HG02571 (cell line): ENCODE results near the gene FBXW7.

ENCODE experiments used
- ATAC-seq: cut with Tn5 transposase; IDR thresholded peaks from one replicate; pipeline ENCODE4 v1.9.1; 2021; ENCODE audit warnings: mild to moderate bottlenecking, moderate library complexity; ENCODE audit not compliant: unreplicated experiment

The FBXW7 gene

DNA sequence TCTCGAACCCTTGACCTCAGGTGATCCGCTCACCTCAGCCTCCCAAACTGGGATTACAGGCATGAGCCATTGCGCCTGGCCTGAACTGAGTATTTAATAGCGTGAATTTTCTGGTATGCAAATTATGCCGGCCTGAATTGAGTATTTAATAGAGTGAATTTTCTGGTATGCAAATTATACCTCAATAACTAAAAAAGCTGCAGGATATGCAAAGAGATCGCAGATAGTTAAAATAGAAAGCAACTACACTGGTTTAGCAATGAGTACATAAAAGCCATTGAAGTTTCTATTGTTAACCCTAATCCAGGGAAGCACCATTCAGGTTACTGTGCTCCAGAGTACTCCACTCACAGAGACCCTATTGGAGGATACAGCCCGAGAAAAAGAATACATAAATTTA lies 22.8 kb downstream of the FBXW7 start:
- no peak for ATAC-seq

- no peak for ATAC-seq
These were observed 23.4 kb downstream of the FBXW7 start for GRCh38 chr4:152512483-152512882.

- ATAC-seq: peak; percentile 51
These were observed 25.3 kb downstream of the FBXW7 start for GRCh38 chr4:152510349-152511147.

DNA sequence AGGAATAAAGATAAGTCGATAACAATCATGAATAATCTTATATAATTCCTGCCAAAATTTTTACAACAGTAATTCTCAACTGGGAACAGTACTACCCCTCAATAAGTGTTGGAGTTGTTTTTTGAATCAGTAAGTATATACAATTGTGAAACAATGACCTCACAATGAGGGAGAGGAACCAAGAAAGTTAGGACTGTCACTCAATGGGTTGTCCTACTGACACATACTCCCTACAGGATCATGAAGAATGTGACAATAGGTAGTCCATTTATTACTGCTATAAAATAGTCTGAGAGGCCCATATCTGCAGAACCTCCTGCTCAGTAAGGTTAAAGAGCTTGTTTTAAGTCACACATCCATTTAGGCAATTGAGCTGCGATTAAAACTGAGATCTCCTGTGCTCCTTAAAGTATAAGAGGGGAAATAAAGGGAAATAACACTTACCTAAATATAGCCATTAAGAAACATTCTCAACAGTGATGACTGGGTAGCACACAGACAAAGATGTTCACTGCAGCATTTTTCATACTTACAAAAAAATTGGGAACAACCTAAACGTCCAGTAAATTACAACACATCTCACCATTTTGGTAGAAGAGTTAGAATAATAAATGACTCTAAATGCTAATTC lies 26.2 kb downstream of the FBXW7 start:
- no peak for ATAC-seq

DNA sequence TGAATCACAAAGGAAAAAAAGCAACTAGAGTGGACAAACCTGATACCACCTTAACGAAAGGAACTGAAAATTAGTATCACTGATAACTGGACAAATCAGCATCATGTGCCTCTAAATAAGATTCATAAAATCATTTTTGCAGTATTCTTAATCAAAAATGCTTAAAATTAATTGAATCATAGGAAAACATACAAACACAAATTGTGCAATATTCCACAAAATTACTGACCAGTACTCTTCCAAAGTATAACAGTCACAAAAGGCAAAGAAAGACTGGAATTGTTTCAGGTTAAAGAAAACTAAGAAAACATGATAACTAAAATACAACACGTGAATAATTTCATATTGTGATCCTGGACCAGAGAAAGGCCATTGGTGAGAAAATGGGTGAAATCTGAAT lies 27.1 kb downstream of the FBXW7 start:
- no peak for ATAC-seq

GRCh38 chr4:152508386-152508785 lies 27.5 kb downstream of the FBXW7 start:
- no peak for ATAC-seq

DNA sequence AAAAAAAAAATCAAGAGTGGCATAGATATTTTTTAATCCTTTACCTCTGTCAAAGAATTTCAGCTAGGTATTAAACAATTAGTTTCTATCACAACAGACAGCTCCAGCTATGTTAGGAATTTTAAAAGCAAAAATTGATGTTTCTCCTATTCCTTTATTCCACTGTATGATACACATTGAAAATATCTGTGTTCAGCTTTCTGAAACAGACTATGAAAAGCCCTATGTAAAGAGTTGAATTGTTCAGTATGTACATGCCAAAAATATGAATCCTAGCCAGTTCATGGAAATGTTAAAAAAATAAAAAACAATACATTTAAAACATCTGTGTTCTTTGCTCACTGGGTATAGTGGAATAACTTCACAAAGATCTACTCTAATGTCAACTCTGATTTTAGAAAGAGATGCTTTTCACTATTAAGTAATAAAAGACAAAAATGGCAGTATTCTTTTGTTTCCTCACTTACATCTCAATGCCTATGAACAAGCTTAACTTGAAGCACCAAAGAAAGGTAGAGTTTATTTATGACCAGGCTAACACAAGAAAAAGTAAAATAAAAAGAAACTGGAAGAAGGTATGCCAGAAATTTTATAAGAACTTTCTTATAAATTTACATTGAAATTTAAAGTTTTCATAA lies 32.1 kb downstream of the FBXW7 start:
- no peak for ATAC-seq

DNA sequence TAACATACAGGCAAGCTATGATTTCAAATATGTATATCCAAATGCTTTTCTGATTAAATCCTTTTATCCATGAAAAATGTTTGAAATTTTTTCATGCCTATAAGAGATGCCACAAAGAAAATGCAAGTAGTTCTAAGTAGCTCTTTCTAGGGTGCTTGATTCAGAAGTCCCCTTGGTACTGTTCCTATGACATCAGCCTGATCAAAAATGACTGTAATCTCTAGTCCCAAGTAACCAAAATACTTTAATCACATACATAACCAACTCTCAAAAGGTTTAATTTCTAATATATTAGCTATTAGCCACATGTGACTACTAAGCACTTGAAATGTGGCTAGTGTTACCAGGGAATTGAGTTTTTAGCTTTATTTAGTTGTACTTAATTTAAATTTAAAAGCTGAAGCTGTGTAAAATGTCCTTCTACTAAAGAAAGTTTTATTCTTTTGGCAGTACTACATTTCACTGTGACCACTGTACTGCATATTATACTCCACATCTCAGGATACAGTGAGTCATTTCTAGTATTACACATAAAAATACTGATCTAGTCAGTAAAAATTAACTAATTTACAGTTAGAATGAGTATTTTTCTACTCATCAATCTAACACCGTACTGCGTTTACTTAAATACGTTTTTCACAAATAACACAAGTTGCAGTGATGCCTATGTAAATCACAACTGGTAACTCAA lies 33.9 kb downstream of the FBXW7 start:
- ATAC-seq: no peak

DNA sequence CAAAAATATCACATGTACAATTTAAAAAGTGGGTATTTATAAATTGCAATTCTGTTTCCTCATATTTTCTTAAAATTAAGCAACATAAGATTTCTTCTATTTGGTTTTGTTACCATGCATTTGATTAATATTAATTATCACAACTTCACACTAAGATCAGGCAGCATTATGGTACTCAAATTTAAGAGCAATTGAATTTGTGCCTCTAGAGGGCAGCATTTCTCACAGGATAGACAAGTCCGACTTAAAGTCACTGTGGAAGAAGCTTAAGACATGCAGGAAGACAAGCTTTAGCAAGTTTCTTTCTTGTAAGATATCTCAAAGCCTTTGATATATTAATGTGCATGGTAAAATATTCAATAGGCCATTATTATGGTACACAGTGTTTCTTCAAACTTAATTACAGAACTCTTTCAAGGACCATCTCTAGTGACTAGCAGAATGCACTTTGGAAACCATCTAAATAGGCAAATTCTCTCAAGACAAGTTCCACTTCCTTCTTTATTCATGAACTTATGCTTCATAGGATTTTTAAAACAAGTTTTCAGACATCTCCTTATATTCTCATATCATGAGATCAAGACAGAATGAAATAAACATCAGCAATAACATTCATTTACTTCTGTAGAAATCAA lies 35.0 kb downstream of the FBXW7 start:
- ATAC-seq: peak; percentile 53

DNA sequence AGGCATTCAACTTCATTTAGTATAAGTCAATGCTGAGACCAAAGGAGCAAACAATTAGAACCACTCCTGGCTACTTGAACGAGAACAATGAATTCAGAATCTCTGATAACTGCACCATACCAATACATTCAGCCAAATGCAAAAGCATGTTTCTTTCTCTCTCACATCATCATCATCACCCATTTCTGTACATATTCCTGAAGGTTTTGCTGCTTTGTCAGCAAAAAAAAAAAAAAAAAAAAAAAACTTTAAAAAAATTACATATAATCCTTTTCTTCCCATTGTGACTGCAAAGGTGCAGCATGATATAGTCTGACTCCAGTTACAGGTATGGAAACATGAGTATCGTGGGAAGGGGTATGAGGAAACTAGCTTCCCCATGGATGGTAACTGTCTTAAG lies 35.6 kb downstream of the FBXW7 start:
- no peak for ATAC-seq

DNA sequence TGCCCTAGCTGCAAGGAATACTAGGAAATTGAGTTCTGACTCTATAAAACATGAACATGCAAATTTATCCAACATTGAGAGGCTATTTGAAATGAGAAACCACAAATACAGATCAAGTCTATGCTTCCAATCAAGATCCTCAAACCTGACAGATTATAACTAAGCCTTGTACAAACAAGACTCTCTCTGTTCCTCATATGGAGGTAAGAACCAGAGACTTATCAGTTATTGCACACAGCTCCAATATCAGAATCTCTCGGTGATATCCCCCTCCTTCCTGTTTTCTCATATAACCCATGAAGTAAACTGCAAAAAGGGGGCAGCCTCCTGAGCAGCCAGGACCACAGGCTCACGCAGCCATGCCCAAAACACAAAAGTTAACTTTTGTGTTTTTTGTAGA lies 36.5 kb downstream of the FBXW7 start:
- no peak for ATAC-seq

GRCh38 chr4:152494020-152494419 lies 41.9 kb downstream of the FBXW7 start:
- no peak for ATAC-seq

- ATAC-seq: no peak
These were observed 47.6 kb downstream of the FBXW7 start for GRCh38 chr4:152488246-152488645.

DNA sequence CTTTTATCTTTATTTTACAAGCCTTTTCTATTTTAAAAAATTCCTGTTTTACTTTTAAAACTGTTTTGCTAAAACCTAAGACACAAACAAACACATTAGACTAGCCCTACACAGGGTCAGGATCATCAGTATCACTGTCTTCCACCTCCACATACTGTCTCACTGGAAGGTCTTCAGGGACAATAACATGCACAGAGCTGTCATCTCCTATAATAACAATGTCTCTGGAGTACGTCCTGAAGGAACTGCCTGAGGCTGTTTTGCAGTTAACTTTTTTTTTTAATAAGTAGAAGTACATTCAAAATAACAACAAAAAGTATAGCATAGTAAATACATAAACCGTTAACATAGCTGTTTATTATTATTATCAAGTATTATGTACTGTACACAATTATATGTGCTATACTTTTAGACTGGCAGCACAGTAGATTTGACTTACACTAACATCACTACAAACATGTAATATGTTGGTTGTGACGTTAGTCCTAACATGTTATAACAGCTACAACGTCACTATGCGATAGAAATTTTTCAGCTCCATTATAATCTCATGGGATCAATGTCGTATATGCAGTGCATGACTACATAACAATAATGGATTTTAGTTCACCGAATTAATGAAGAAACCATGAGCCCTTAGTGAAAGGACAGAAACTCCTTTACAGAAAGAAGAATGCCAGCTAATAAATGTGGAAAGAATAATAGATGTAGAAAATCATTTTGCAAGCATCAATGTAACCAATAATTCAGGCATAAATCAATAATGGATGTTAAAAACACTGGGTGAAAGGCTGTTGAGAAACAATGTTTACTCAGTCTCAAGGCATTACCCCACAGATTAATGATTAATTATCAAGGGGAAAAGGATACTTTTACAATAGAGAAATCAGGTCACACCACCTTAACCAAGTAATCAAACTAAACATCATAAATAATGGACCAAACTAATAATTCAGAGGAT lies 49.2 kb downstream of the FBXW7 start:
- ATAC-seq: no peak

DNA sequence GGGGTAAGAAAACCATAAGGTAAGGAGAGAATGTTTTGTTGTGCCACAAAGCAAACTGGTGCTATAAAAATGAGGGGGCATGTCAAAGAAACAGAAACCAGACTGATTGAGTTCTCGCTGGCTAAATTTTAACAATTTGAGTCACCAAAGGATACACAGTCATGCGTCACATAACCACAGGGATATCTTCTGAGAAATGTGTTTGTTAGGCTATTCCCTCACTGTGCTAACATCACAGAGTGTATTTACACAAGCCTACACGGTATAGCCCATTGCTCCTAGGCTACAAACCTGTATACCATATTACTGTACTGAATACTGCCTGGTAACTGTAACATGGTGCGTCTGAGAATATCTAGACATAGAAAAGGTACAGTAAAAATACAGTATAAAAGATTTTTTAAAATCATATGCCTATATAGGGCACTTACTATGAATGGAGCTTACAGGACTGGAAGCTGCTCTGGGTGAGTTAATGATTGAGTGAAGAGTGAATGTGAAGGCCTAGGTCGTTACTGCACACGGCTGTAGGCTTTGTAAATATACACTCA lies 50.1 kb downstream of the FBXW7 start:
- peak; percentile 96 for ATAC-seq

- no peak for ATAC-seq
These were observed 53.7 kb downstream of the FBXW7 start for GRCh38 chr4:152482211-152482610.

GRCh38 chr4:152480901-152481300 lies 55.0 kb downstream of the FBXW7 start:
- ATAC-seq: no peak

GRCh38 chr4:152480326-152480725 lies 55.6 kb downstream of the FBXW7 start:
- ATAC-seq: no peak

DNA sequence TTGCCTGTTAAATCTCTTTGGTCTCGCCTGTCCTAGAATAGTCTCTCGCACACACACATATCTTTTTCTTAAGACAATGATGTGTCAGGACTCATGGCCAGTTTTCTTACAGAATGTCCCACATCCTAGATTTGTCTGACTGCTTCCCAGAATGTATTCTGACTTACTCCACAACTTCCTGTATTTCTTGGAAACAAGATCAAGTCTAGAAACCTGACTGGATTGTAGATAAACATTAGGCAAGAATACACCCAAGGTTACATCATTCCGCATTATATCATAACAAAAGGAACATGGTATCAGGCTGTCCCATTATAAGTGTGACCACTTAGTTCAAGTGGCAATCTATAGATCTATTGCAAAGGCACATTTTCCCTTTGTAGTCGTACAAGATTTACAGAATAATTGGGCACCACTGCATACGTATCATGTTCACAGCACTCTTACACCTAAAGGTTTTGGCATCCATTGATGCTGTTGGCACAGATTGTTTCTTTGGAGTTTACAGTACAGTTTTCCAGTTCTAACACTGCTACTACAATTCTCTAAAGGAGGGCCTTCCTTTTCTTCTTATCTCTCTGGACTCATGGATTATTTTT lies 56.4 kb downstream of the FBXW7 start:
- no peak for ATAC-seq
